ENCODE data around the gene C20orf141. TPM values are rescaled to one million over a fixed set of nuclear protein-coding genes. Genes with fewer than 3 reads are reported as not detected.
A peak's percentile ranks its signal among the peaks of the same experiment; 100 is the strongest.

C20orf141 gene
- total and polyA plus RNA-seq, 10 of the 15 experiments (the other 5 are each of a cell fraction or from before 2014, with no cell fraction given): not detected

GRCh38 chr20:2838170-2838797 lies 23.5 kb downstream of the C20orf141 start:
- Histone ChIP-seq H3K27ac (ENCODE audit: control insufficient read depth, insufficient read depth) (no peak overlapping the region), H2AFZ (ENCODE audit: control insufficient read depth, low read depth, low read length) (no peak overlapping the region), H3K4me2 (ENCODE audit: control insufficient read depth, insufficient read depth) (peak overlapping the region; percentile 10), H4K20me1 (ENCODE audit: control insufficient read depth, insufficient read depth) (no peaks in the 10 kb centered on the region), H3K36me3 (ENCODE audit: control insufficient read depth in 2 of 2, insufficient read depth in 2 of 2, low read length in 1 of 2) (no peaks in the 10 kb centered on the region), H3K27me3 (replicated peaks in 1 of 2; ENCODE audit: control insufficient read depth in 2 of 2, insufficient read depth in 2 of 2, low read length in 1 of 2) (no peaks in the 10 kb centered on the region), H3K9me3 (replicated peaks; ENCODE audit: control insufficient read depth, insufficient read depth, low read length) (no peaks in the 10 kb centered on the region), H3K4me1 (ENCODE audit: control insufficient read depth, insufficient read depth, low read length) (peaks cover 14% of the 10 kb centered on the region), H3K9ac (ENCODE audit: control insufficient read depth, insufficient read depth, low read length) (no peak overlapping the region), H3K4me3 (no peak overlapping the region), H3K79me2 (ENCODE audit: control insufficient read depth, insufficient read depth, low read length) (peaks cover 6% of the 10 kb centered on the region; the same call in 1 of the 2 replicates)
- WGBS (ENCODE audit: insufficient coverage, insufficient replicate concordance, low lambda C conversion rate, missing lambda C conversion rate): 73% methylated on average over 19 of the region's 19 CpGs
- ChIA-PET SMC1A (ENCODE audit: uncharacterized antibody, unreplicated experiment) (interaction anchor here (1.2 kb wide), 1 partner anchor 11 kb away, joined by 3 read pairs; no protein-coding TSS in a partner anchor), POLR2A (interaction anchor here (0.6 kb wide), 1 partner anchor 364 kb away, joined by 4 read pairs; no protein-coding TSS in a partner anchor), CTCF (interaction anchor here (0.5 kb wide), 1 partner anchor 308 kb away, joined by 4 read pairs; no protein-coding TSS in a partner anchor), RAD21 (ENCODE audit: unreplicated experiment) (no interaction called here)
- in situ Hi-C loops (cut with MboI): no loop called here
- no TSS peak for BruUV-seq (replicated peaks)
- intact Hi-C loops (cut with micrococcal nuclease; ENCODE audit: unreplicated experiment): no loop called here
- DNase-seq (ENCODE audit: low read depth, low spot score): peak; percentile 34
- FAIRE-seq: no peak
- peak; percentile 65 for ATAC-seq
- peak; percentile 36; the same call in 1 of the 2 replicates for TF ChIP-seq CHD2 (IDR thresholded peaks at IDR 0.05; ENCODE audit: borderline replicate concordance, low read depth, low read length)
- no peak for TF ChIP-seq SMAD5 (IDR thresholded peaks at IDR 0.05; ENCODE audit: low read depth)
- peak; percentile 87 for TF ChIP-seq TCF7 (IDR thresholded peaks at IDR 0.05; ENCODE audit: borderline replicate concordance)
- peak; percentile 89 for TF ChIP-seq RUNX3 (IDR thresholded peaks at IDR 0.05; ENCODE audit: low read length)
- peak; percentile 88; the same call in 1 of the 2 replicates for TF ChIP-seq PAX5 (IDR thresholded peaks at IDR 0.05; ENCODE audit: borderline replicate concordance, low read depth, low read length)
- TF ChIP-seq CHD4 (IDR thresholded peaks at IDR 0.05): no peak
- TF ChIP-seq IKZF2 (IDR thresholded peaks at IDR 0.05): peak; percentile 40 to 49; a peak in 2 of 4 replicates
- TF ChIP-seq TCF12 (IDR thresholded peaks at IDR 0.05; ENCODE audit: low read depth, low read length): 0 out of 2 replicates have a peak, but pooled peaks have one; percentile 16
- TF ChIP-seq ATF7 (IDR thresholded peaks at IDR 0.05; ENCODE audit: low read depth): 0 out of 2 replicates have a peak, but pooled peaks have one; percentile 15
- peak; percentile 42; the same call in 1 of the 2 replicates for TF ChIP-seq SPI1 (IDR thresholded peaks at IDR 0.05; ENCODE audit: borderline replicate concordance, insufficient read depth, low read depth, low read length)
- peak; percentile 38; the same call in 1 of the 2 replicates for TF ChIP-seq DPF2 (IDR thresholded peaks at IDR 0.05)
- no peak for TF ChIP-seq ETV6 (conservative IDR thresholded peaks at IDR 0.05 in 1 of 2, IDR thresholded peaks at IDR 0.05 in 1 of 2; ENCODE audit: borderline replicate concordance in 1 of 2, low read depth in 1 of 2)
- TF ChIP-seq BCL11A (IDR thresholded peaks at IDR 0.05; ENCODE audit: low read depth, low read length): peak; percentile 33; the same call in 1 of the 2 replicates
- TF ChIP-seq ZNF217 (IDR thresholded peaks at IDR 0.05): no peak
- TF ChIP-seq NR2F1 (conservative IDR thresholded peaks at IDR 0.05): peak; percentile 80
- 0 out of 2 replicates have a peak, but pooled peaks have one; percentile 31 for TF ChIP-seq GABPA (IDR thresholded peaks at IDR 0.05; ENCODE audit: low read depth)
- TF ChIP-seq PBX3 (IDR thresholded peaks at IDR 0.05; ENCODE audit: insufficient replicate concordance, low read depth, low read length): no peak
- TF ChIP-seq MEF2B (IDR thresholded peaks at IDR 0.05; ENCODE audit: partially characterized antibody, poor library complexity, severe bottlenecking): peak; percentile 49
- TF ChIP-seq ZBTB4 (CRISPR knock-in tag; IDR thresholded peaks at IDR 0.05): no peak
- peak; percentile 12 to 79; a peak in 2 of 4 replicates for TF ChIP-seq BHLHE40 (IDR thresholded peaks at IDR 0.05; ENCODE audit: borderline replicate concordance in 1 of 2, low read depth in 2 of 2, low read length in 1 of 2)
- no peak for TF ChIP-seq ZNF622 (IDR thresholded peaks at IDR 0.05)
